NCI-H1930 (cell line): ENCODE data around the gene TEX2.

Experiments used
- DNase-seq, 2 experiments: peaks; one replicate each; lab custom pipeline; 2025; lab: John Stamatoyannopoulos, UW

TEX2 gene

GRCh38 chr17:64115822-64116534, 147.1 kb downstream of the TEX2 start:
- no peak for DNase-seq

GRCh38 chr17:64115043-64115698, 147.9 kb downstream of the TEX2 start:
- no peak for DNase-seq

DNA sequence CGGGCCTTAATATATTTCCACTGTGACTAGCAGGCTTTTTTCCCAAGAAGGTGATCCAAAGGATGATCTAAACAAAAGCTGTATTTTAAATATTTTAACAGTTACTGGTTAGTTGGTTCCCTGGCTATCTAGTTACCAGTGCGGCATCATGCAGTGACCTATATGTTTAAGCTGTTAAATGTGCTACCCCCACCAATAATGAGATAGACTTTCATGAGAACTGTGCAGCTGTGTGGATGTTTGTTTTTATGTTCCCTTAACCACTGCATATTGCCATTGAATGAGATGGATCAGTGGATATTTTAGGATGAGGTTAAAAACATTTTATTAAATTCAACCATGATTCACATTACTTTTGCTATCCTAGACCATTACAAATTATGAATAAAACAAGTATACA, 150.1 kb downstream of the TEX2 start:
- no peak for DNase-seq

GRCh38 chr17:64111831-64112230, 151.2 kb downstream of the TEX2 start:
- no peak for DNase-seq

DNA sequence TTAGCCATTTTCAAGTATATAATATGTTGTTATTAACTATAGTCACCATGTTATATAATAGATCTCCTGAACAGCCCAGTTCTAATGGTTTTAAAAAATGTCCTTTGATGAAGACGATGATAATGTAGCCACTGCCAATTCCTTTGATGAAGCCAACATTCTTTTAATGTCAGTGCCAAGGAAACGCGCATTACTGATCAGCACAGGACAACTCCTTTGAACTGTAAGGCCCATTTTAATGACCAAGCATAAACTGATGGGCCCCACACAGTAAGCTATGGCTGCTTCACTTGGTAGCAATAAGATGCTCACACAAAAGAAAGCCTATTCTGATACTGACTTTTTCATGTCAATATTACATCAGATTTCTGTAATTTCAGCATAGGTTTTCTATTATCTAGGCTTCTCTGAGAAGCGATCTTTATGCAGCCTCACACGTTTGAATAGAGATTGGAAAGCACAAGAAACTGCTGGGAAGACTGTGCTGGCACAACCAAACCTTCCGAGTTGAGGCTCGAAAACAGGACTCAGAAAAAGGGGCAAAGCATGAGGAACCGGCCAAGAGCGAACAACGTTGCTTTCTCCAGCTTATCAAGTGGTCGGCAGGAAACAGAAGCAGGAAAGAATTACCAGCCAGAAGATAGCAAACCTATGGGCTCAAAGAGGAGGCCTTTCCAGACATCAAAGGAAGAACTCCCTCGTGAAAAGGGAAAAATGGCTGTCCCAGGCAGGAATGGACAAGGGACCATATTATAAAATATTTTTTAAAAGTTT, 152.5 kb downstream of the TEX2 start:
- DNase-seq, result no peak

GRCh38 chr17:64109400-64109799, 153.7 kb downstream of the TEX2 start:
- DNase-seq, result no peak

GRCh38 chr17:64107500-64108236, 155.4 kb downstream of the TEX2 start:
- no peak for DNase-seq

GRCh38 chr17:64106918-64107317, 156.1 kb downstream of the TEX2 start:
- DNase-seq, result no peak

GRCh38 chr17:64103391-64104364, 159.4 kb downstream of the TEX2 start:
- no peak for DNase-seq

DNA sequence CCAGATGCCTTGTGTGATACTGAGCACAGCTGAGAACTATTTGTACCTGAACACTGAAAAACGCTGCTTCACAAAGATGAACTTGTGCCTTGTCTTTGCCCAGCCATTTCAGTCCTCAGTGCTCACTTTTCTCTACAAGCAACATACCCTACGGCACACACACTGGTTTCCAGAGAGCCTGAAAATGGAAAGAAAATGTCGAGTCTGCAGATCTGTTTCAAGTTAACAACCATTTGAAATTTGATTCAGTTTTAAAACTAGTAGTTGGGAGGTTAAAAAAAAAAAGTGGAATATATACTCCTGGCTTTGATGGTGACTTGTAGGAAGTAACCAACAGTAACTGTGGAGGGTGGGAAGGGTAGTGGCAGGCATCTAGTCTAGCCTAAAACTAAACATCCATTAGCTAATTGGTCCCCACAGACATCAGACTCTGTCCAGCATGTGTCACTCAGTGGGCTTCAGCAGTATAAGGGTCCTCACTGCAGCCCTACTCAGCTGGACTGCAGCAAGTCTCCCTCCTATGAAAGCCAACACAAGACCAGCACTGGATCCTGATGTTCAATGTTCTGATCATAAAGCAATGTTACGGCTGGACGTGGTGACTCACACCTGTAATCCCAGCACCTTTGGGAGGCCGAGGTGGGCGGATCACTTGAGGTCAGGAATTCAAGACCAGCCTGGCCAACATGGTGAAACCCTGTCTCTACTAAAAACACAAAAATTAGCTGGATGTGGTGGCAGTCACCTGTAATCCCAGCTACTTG, 160.3 kb downstream of the TEX2 start:
- no peak for DNase-seq

GRCh38 chr17:64099543-64099942, 163.5 kb downstream of the TEX2 start:
- no peak for DNase-seq
